SK-N-SH (cell line): ENCODE results near the gene GLYATL1B.
"Not testable (repeated sequence)": the region's sequence is repeated elsewhere in the genome, so short reads cannot be mapped to it uniquely, and the experiment has no call there.

Experiments used
- CHD2 ChIP-seq: fragments of 150-350 bp; IDR thresholded peaks from 2 replicates; pipeline ENCODE4 v1.6.1; 2018; ENCODE audit warnings: low read length; ENCODE audit not compliant: partially characterized antibody
- CTCF ChIP-seq: fragments of 200-600 bp; sonication (generic); IDR thresholded peaks from 2 replicates; pipeline ENCODE4 v1.6.1; 2017; ENCODE audit warnings: antibody characterized with exemption, mild to moderate bottlenecking, moderate library complexity
- FOXM1 ChIP-seq: IDR thresholded peaks from 2 replicates; pipeline ENCODE4 v1.4.0; 2012; ENCODE audit warnings: low read depth, mild to moderate bottlenecking
- GABPA ChIP-seq: IDR thresholded peaks from 2 replicates; pipeline ENCODE4 v1.4.0; 2012; ENCODE audit warnings: low read depth, mild to moderate bottlenecking
- GATA2 ChIP-seq: sonication (generic); formaldehyde crosslinking; IDR thresholded peaks from 2 replicates; pipeline ENCODE4 v1.5.0; 2020; ENCODE audit warnings: mild to moderate bottlenecking, missing genetic modification reagents
- JUND ChIP-seq: IDR thresholded peaks from 2 replicates; pipeline ENCODE4 v1.4.0; 2012
- POLR2AphosphoS5 ChIP-seq: IDR thresholded peaks from 2 replicates; pipeline ENCODE4 v1.6.1; 2012; ENCODE audit warnings: low read depth, low read length
- RAD21 ChIP-seq: IDR thresholded peaks from 2 replicates; pipeline ENCODE4 v1.6.1; 2012; ENCODE audit warnings: mild to moderate bottlenecking, low read length
- REST ChIP-seq: IDR thresholded peaks from 2 replicates; pipeline ENCODE4 v1.6.1; 2012; ENCODE audit warnings: mild to moderate bottlenecking, low read depth, low read length, moderate library complexity
- SMC3 ChIP-seq: IDR thresholded peaks from 2 replicates; pipeline ENCODE4 v1.6.1; 2012; ENCODE audit warnings: low read depth, low read length, improper control_type of control experiment
- ZBTB33 ChIP-seq: IDR thresholded peaks from 2 replicates; pipeline ENCODE4 v1.4.0; 2012; ENCODE audit warnings: low read depth, borderline replicate concordance

- TF ChIP-seq POLR2AphosphoS5, CTCF, GABPA, RAD21, GATA2, CHD2, REST, SMC3, JUND, ZBTB33, FOXM1: not testable (repeated sequence)
Observed at GRCh38 chr11:59052355-59052754, 33.8 kb upstream of the GLYATL1B start.
